ENCODE measurements around the gene SLC10A4. TPM values are rescaled to one million over a fixed set of nuclear protein-coding genes. Genes with fewer than 3 reads are reported as not detected.

SLC10A4 gene
- total and polyA plus RNA-seq, 2 of the 8 experiments (the other 6 are each of a cell fraction or from before 2014, with no cell fraction given), result 4.5 to 5.6 TPM

GRCh38 chr4:48446642-48447041 is 36.5 kb upstream of the SLC10A4 start (continued):
- TF ChIP-seq SAP30 (IDR thresholded peaks at IDR 0.05; ENCODE audit: insufficient read depth, insufficient replicate concordance, low read length) (no peak), SIRT6 (IDR thresholded peaks at IDR 0.05; ENCODE audit: low read length) (no peak), RXRA (IDR thresholded peaks at IDR 0.05; ENCODE audit: insufficient read depth, low read depth, low read length) (no peak)
